Stromal cell of bone marrow (primary cell): ENCODE measurements around the gene TMEM18.

Experiments
- DNase-seq: peaks from one replicate; pipeline ENCODE4 v3.0.0-alpha.2; 2012; ENCODE audit warnings: low read depth

TMEM18 gene

GRCh38 chr2:651951-652373 is 25.2 kb downstream of the TMEM18 start:
- no peak for DNase-seq

DNA sequence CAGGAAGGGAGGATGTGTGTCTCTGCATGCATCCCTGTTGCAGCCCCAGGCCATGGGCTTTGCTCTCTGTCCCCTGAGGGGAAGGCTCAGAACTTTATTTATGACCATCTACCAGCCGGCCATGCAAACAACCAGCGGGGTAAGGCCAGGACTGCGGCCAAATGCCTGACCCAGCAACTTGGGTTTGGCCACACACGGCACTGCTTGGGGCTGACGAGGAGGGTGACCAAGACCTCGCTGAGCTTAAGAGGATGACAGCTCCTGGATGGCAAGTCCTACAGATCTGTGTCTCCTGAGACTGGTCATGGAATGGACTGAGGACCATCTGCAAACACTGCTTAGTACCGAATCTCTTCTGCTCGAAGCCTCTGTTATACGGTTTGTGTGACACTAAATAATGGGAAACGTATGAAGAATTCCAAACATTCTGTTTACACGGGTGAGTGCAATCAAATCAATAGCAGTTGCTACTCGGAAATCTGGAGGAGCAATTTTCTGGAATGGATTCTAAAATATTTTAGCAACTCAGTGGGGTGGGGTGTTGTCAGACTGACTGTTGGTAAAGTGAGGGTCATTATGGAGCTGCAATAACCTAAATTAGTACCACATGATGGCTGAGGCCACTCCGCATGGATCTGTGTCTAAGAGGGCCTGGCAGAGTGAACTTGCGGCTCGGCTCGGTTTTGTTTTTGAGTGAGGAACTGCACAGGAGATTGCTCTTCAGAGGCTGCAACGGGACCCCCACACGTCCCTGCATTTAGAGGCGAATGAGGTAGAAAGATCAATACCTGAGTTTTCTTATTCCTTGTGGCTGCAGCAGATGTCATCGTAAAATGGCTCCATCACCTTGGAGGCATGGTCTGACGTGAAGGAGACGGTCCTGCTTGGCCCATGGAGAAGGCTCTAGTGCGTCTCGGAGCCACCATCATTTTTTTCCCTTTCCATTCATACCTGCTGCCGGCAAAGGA is 26.6 kb downstream of the TMEM18 start:
- no peak for DNase-seq

DNA sequence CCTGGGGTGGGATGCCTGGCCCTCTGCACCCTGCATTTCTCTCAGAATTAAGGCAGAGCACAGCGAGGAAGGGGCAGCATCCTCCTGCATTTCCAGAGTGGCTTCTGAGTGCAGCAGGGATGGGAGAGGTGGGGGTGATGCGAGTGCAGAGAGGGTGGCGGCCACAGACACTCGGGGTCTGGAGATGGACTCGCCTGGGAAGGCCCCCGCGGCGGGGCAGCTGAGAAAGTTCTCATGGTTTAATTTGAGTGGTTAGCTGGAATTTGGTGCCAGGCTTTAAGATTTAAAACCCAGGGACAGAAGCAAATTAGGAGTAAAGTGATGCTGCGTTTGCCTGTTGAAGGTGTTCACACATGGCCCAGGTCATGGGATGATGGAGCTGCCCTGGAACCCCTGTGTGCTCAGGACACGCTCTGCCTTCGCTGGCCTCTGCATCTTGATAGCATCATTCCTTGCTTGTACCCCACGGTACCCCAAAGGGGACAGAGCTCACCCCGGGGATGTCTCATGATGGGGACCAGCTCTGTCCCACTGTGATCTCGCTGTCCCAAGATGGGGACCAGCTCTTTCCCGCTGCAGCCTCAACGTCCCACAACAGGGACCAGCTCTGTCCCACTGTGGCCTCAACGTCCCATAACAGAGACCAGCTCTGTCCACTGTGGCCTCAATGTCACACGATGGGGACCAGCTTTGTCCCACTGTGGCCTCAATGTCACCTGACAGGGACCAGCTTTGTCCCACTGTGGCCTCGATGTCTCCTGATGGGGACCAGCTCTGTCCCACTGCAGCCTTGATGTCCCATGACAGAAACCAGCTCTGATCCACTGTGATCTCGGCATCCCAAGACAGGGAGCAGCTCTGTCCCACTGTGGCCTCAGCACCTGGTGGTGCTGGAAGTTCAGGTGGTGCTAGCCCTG is 27.5 kb downstream of the TMEM18 start:
- no peak for DNase-seq

- no peak for DNase-seq
Observed at GRCh38 chr2:648476-649424, 28.5 kb downstream of the TMEM18 start.

DNA sequence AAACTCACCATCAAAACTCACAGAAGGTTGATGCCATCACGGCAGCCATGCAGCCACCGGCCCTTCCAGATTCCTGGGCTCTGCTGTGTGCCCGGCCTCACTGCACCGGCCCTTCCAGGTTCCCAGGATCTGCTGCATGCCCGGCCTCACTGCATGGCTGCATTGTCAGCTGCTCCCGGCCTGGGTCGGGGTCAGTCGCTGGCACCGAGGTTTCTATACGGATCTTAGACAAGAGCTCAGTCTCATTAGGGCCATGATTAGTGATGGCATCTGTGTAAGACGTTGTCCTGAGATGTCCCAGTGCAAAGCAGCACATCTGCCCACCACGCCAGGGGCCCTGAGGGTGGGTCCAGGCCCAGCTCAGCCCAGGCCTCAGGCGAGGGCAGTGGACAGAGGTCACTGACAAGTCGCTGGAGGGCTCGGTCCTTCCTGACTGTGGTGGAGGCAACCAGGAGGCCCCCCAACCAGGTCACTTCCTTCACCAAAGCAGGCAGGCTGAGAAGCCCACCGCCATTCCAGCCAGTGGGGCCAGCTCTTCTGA is 29.4 kb downstream of the TMEM18 start:
- no peak for DNase-seq

GRCh38 chr2:647003-647560 is 30.1 kb downstream of the TMEM18 start:
- DNase-seq: no peak

GRCh38 chr2:644871-645270 is 32.3 kb downstream of the TMEM18 start:
- no peak for DNase-seq

DNA sequence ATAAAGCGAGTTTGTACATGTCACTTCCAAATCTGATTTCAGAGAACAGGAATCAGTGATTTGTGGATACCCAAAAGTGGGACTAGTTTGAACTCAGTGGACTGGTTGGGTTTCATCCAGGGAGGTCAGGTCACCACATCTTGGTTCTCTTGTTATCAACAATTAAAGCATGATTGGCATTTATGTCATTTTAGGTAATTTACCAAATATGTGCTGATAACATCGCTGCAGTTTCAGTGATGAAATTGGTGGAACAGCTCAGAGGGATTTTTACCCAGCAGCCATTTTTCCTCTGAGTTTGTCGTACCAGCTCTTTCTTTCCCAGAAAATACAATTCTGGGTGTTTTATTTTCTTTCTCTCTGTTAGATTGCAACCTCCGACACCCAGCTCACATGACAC is 33.4 kb downstream of the TMEM18 start:
- no peak for DNase-seq

- no peak for DNase-seq
Observed at GRCh38 chr2:643334-643733, 33.9 kb downstream of the TMEM18 start.

DNA sequence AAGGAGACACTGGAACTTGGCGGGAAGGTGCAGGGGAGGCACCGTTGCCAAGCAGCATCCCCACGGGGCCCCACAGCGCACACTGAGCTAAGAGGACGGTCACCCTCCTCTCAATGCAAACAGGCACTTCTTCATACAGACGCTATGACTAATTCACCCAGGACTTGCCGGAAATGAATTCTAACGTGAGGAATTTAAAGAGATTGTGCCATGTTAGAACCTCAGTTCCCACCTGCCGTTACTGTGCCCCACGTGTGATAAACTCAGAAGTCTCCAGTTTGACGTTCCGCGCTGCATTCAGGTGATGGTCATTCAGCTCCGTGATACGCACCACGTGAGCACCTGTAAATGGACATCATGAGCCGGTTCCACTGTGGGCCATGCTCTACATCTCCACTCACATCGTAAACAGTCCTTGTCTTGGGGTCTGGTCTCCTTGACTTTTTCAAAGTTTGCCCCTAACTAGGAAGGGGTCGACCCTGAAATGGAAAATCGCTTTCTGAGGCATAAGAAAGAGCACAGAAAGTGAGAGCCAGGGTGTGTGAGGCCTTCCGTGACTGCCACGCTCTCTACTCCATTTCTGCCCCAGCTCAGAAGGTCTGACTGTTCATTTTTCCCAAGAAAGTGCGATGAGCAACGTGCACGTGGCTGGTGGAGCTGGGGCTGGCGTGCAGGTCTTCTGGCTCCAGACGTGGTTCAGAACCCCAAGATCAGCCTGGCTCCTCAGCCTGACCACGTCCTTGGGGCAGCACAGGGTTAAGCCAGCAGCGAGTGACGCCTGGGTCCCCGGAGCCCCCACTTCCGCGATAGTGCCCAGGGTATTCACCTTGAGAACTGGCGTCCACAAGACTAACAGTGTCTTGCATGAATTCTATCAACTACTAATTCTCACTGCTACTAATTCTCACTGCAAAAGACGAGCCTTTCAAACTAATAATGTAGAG is 35.1 kb downstream of the TMEM18 start:
- no peak for DNase-seq

- DNase-seq: no peak
Observed at GRCh38 chr2:641164-641871, 35.9 kb downstream of the TMEM18 start.

GRCh38 chr2:639703-640102 is 37.5 kb downstream of the TMEM18 start:
- DNase-seq: no peak

- no peak for DNase-seq
Observed at GRCh38 chr2:637804-638203, 39.4 kb downstream of the TMEM18 start.

DNA sequence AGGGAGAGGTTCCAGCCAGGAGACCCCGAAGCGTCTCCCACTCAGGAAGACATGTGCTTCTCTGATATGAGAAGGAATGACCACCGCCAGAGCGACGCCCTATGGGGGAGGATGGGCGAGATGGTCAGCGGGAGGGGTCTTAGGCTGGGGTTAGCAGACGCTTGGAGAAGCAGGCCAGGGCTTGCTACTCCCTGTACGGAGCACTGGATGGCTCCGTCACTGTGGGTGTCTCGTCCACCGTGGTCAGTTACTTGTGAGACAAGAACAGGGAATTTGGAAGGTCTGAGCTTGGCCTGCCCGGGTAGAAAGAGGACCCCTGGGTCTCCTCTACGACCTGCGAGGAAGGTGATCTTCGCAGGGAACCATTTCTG is 39.8 kb downstream of the TMEM18 start:
- no peak for DNase-seq

GRCh38 chr2:636641-637405 is 40.4 kb downstream of the TMEM18 start:
- DNase-seq: peak; percentile 34

DNA sequence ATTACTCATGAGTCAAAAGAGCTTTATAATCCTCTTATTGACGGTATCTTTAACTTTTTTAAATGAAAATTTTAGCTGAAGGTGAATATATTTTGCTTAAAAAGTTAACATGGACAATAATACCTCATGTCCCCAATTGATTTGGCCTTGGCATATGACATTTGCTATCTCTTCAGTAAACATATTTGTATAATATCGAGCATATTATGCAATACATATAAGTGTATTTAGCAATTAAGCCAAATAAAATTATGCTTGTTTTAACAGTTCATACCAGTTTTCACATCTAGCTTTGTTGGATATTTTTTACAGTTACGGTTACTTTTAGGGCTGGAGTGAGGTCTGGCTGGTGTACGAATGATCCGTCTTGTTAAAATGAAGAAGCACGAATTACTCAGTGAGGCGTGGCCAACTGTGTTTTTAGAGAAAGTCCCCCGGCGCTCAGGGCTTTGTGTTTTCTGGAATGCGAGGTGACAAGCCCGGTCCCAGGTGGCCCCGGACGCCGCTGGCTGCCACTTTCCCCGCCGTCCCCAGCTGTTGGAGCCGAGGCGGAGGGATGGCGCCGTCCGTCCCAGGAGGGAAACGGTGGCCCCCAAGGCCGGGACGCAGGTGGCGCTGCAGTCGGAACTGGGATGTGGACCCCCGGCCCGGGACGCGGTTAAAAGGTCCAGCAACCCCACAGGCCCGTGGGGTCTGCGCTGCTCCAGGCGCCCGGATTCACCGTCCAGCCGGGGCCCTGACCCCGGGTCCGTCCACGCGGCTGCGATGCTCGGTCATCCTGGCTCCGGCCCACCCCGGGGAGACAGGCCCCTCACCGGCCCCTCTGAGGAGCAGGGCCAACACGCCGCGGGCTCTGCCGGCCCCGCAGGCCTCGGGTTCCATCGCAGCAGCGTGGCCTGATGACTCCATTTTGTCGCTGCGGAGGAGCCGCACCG is 41.3 kb downstream of the TMEM18 start:
- no peak for DNase-seq

DNA sequence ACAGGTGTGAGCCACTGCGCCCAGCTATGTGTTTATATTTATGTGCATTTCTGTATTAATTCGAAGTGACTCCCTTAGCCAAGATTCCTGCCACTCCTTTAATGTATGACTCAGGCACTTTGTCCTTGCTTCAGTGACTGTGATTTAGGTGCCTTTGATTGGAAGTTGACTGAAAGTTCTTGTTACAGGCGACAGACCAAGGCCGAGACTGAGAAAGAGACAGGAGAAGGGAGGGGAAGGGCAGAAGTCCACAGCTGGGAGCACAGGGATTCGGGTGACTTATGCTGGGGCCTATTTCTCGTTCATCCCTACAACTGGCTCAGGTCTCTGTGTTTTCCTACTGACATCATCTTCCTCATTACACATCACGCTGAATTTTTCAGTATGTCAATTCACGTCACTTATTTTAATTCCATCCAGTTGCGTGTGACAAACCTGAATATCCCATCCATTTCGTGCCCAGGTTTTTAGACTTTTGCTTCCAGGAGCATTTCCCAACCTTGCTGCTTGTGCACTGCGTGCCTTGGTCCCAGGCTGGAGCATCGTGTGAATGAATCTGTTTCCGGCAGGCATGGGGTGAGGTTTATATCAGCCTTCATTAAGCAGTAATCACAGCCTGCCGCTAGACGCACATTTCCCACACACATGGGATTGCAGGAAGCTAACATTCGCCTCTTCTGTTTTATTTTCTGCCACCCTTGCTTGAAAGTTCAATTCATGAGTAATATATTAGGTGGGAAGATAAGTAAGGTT is 42.4 kb downstream of the TMEM18 start:
- no peak for DNase-seq
